Mesenchymal stem cell (in vitro differentiated cells and primary cell): ENCODE data around the gene USP5.
A peak's percentile ranks its signal among the peaks of the same experiment; 100 is the strongest.
"Not testable (repeated sequence)": the region's sequence is repeated elsewhere in the genome, so short reads cannot be mapped to it uniquely, and the experiment has no call there.

Experiments used
- DNase-seq: peaks from one replicate; pipeline ENCODE4 v3.0.0-alpha.2; 2013
- H2AFZ ChIP-seq: one replicate; pipeline ENCODE4 v1.6.1; 2013; ENCODE audit warnings: low read depth, mild to moderate bottlenecking, control low read depth, inconsistent platforms, low read length, moderate library complexity
- H2AK5ac ChIP-seq: 2 replicates; pipeline ENCODE4 v1.6.1; 2013; ENCODE audit warnings: low read length, moderate library complexity, mild to moderate bottlenecking, inconsistent platforms; ENCODE audit not compliant: severe bottlenecking
- H2BK120ac ChIP-seq: one replicate; pipeline ENCODE4 v1.6.1; 2013; ENCODE audit warnings: low read depth, mild to moderate bottlenecking, inconsistent platforms, low read length, moderate library complexity
- H2BK12ac ChIP-seq, 2 experiments: one replicate each; pipeline ENCODE4 v1.6.1; 2013; ENCODE audit warnings: inconsistent platforms in 2 of 2, low read length in 2 of 2, mild to moderate bottlenecking in 2 of 2, moderate library complexity in 2 of 2, control low read depth in 1 of 2
- H2BK15ac ChIP-seq: one replicate; pipeline ENCODE4 v1.6.1; 2013; ENCODE audit warnings: mild to moderate bottlenecking, low read depth, inconsistent platforms; ENCODE audit not compliant: poor library complexity, severe bottlenecking
- H2BK5ac ChIP-seq: 2 replicates; pipeline ENCODE4 v1.6.1; 2013; ENCODE audit warnings: low read depth, mild to moderate bottlenecking, low read length, control low read depth, inconsistent platforms; ENCODE audit not compliant: poor library complexity, severe bottlenecking
- H3K14ac ChIP-seq, 2 experiments: one replicate each; pipeline ENCODE4 v1.6.1; 2013; ENCODE audit warnings: inconsistent platforms in 2 of 2, low read length in 2 of 2, control low read depth in 1 of 2, mild to moderate bottlenecking in 1 of 2, moderate library complexity in 1 of 2
- H3K18ac ChIP-seq, 2 experiments: one replicate each; pipeline ENCODE4 v1.6.1; 2013; ENCODE audit warnings: inconsistent platforms in 2 of 2, low read length in 2 of 2, control low read depth in 1 of 2, low read depth in 1 of 2, mild to moderate bottlenecking in 1 of 2
- H3K23ac ChIP-seq, 2 experiments: one replicate each; pipeline ENCODE4 v1.6.1; 2013; ENCODE audit warnings: inconsistent platforms in 2 of 2, low read length in 2 of 2, mild to moderate bottlenecking in 2 of 2, moderate library complexity in 2 of 2, control low read depth in 1 of 2
- H3K27ac ChIP-seq: 2 replicates; pipeline ENCODE4 v1.5.1; 2013; ENCODE audit warnings: mild to moderate bottlenecking, moderate library complexity, low read length, control low read depth, inconsistent platforms; ENCODE audit not compliant: poor library complexity, severe bottlenecking
- H3K27me3 ChIP-seq, 2 experiments: 2 replicates each; pipeline versions ENCODE4 v1.6.1 to v1.7.0; 2013; ENCODE audit warnings: low read length in 2 of 2, mild to moderate bottlenecking in 2 of 2, moderate library complexity in 2 of 2, control low read depth in 1 of 2, inconsistent platforms in 1 of 2; ENCODE audit not compliant: control insufficient read depth in 1 of 2, insufficient read depth in 1 of 2
- H3K36me3 ChIP-seq, 2 experiments: 2 replicates each; pipeline versions ENCODE4 v1.6.1 to v1.7.0; 2013; ENCODE audit warnings: low read length in 2 of 2, control low read depth in 1 of 2, inconsistent platforms in 1 of 2, low read depth in 1 of 2, mild to moderate bottlenecking in 1 of 2; ENCODE audit not compliant: insufficient read depth in 2 of 2, control insufficient read depth in 1 of 2
- H3K4ac ChIP-seq, 2 experiments: one replicate each; pipeline ENCODE4 v1.6.1; 2013; ENCODE audit warnings: inconsistent platforms in 2 of 2, low read length in 2 of 2, mild to moderate bottlenecking in 2 of 2, moderate library complexity in 2 of 2, control low read depth in 1 of 2, low read depth in 1 of 2
- H3K4me1 ChIP-seq: 2 replicates; pipeline ENCODE4 v1.6.1; 2013; ENCODE audit warnings: low read depth, low read length, control low read depth; ENCODE audit not compliant: control insufficient read depth, insufficient read depth
- H3K4me2 ChIP-seq: 2 replicates; pipeline ENCODE4 v1.6.1; 2013; ENCODE audit warnings: low read length, mild to moderate bottlenecking, inconsistent platforms; ENCODE audit not compliant: poor library complexity, severe bottlenecking
- H3K4me3 ChIP-seq, 2 experiments: 2 replicates each; pipeline versions ENCODE4 v1.5.1 to v1.7.0; 2013; ENCODE audit warnings: low read length in 2 of 2, mild to moderate bottlenecking in 2 of 2, control low read depth in 1 of 2, low read depth in 1 of 2; ENCODE audit not compliant: insufficient read depth in 1 of 2
- H3K79me1 ChIP-seq: replicated peaks from 2 replicates; pipeline ENCODE4 v1.6.1; 2013; ENCODE audit warnings: mild to moderate bottlenecking, control low read depth, low read length, inconsistent platforms; ENCODE audit not compliant: poor library complexity, severe bottlenecking
- H3K9ac ChIP-seq: 2 replicates; pipeline ENCODE4 v1.7.0; 2013; ENCODE audit warnings: mild to moderate bottlenecking, low read length, moderate library complexity
- H3K9me3 ChIP-seq: 2 replicates; pipeline ENCODE4 v1.7.0; 2013; ENCODE audit warnings: mild to moderate bottlenecking, low read length; ENCODE audit not compliant: control insufficient read depth
- H4K8ac ChIP-seq: one replicate; pipeline ENCODE4 v1.6.1; 2013; ENCODE audit warnings: inconsistent platforms, mild to moderate bottlenecking, low read length, moderate library complexity
- H4K91ac ChIP-seq: one replicate; pipeline ENCODE4 v1.6.1; 2013; ENCODE audit warnings: mild to moderate bottlenecking, low read length, inconsistent platforms
- WGBS: methylation state at CpG from one replicate; pipeline ENCODE4 v1.1.7; 2013; ENCODE audit warnings: mixed read lengths; 5-methylcytosine and 5-hydroxymethylcytosine counted together

The USP5 gene

DNA sequence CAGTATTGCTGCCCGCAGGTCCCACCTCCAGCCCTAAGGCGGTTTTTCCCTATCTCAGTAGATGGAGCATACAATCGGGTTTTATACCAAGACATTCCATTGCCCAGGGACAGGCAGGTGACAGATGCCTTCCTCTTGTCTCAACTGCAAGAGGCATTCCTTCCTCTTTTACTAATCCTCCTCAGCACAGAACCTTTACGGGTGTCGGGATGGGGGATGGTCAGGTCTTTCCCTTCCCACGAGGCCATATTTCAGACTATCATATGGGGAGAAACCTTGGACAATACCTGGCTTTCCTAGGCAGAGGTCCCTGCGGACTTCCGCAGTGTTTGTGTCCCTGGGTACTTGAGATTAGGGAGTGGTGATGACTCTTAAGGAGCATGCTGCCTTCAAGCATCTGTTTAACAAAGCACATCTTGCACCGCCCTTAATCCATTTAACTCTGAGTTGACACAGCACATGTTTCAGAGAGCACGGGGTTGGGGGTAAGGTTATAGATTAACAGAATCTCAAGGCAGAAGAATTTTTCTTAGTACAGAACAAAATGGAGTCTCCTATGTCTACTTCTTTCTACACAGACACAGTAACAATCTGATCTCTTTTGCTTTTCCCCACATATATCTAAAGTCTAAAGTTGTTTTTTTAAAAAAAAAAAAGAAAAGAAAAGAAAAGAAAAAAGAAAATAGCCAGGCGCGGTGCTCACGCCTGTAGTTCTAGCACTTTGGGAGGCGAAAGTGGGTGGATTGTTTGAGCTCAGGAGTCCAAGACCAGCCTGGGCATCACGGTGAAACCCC lies 34.5 kb downstream of the USP5 start:
- H3K4ac ChIP-seq, H3K9me3 ChIP-seq, H3K27me3 ChIP-seq, H3K23ac ChIP-seq, H2BK120ac ChIP-seq, H2AFZ ChIP-seq, H3K4me3 ChIP-seq, H3K4me2 ChIP-seq, DNase-seq, H4K91ac ChIP-seq, H3K79me1 ChIP-seq, H3K18ac ChIP-seq, H2BK15ac ChIP-seq, H4K8ac ChIP-seq, H3K9ac ChIP-seq, H2BK12ac ChIP-seq, H3K14ac ChIP-seq: not testable (repeated sequence)
- H3K36me3 ChIP-seq, result peaks cover 15 to 25% of the 10 kb centered on the region in 2 experiments
- H2AK5ac ChIP-seq, result peak overlapping the region; percentile 82
- peaks cover 11% of the 10 kb centered on the region for H3K4me1 ChIP-seq
- peak overlapping the region; percentile 90 for H2BK5ac ChIP-seq
- peak overlapping the region; percentile 79 for H3K27ac ChIP-seq
- WGBS, result 64% methylated on average over 4 of the region's 15 CpGs

DNA sequence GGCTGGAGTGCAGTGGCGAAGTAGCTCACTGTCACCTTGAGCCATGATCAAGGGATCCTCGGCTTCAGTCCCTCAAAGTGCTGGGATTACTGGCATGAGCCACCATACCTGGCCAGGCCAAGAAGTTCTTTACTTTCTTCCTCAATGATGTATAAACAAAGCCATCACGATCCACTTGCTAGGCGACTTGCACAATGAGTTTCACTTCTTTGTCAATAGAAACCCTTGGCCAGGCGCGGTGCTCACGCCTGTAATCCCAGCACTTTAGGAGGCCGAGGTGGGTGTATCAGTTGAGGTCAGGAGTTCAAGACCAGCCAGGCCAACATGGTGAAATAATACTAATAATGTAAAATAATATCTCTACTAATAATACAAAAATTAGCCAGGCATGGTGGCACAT lies 35.5 kb downstream of the USP5 start:
- Histone ChIP-seq H3K9me3 (no peaks in the 10 kb centered on the region), H3K18ac (no peak overlapping the region), H4K8ac (no peak overlapping the region), H3K4ac (no peak overlapping the region), H3K23ac (no peak overlapping the region), H2BK120ac (no peak overlapping the region), H3K36me3 (peaks cover 15 to 25% of the 10 kb centered on the region in 2 experiments), H4K91ac (no peak overlapping the region), H2AFZ (no peak overlapping the region), H2AK5ac (peak overlapping the region; percentile 63), H3K14ac (no peak overlapping the region), H3K9ac (no peak overlapping the region), H2BK15ac (no peak overlapping the region), H3K4me1 (peaks cover 12% of the 10 kb centered on the region), H3K4me3 (no peak overlapping the region), H2BK5ac (no peak overlapping the region), H3K79me1 (peaks cover 6% of the 10 kb centered on the region), H3K27me3 (no peaks in the 10 kb centered on the region), H3K27ac (peak overlapping the region; percentile 21), H2BK12ac (no peak overlapping the region), H3K4me2 (no peak overlapping the region)
- no peak for DNase-seq
- 98% methylated on average over 7 of the region's 8 CpGs for WGBS

DNA sequence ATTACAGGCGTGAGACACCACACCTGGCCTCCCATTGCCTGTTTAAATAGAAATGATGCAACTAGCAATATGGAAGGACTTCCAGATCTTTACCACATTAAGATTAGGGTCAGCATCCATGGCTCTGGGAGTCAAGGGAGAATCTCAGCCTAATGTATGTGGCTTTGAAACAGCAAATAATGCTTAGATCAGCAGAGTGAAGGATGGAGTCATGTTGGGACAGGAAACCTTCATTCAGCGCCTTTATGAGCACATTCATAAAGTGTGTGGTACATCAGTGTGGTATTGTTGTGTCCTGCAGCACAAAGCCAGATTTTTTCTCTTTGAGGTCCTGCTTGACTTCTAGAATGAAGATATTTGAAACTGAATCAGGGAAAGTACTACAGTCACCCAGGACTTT lies 36.4 kb downstream of the USP5 start:
- Histone ChIP-seq H3K9ac (no peak overlapping the region), H2AK5ac (no peak overlapping the region), H2BK12ac (no peak overlapping the region), H2BK15ac (no peak overlapping the region), H3K4me3 (no peak overlapping the region), H3K27me3 (no peaks in the 10 kb centered on the region), H3K4me2 (no peak overlapping the region), H2BK5ac (no peak overlapping the region), H3K79me1 (peaks cover 6% of the 10 kb centered on the region), H2AFZ (no peak overlapping the region), H3K23ac (no peak overlapping the region), H3K9me3 (no peaks in the 10 kb centered on the region), H4K8ac (no peak overlapping the region), H3K4me1 (peaks cover 12% of the 10 kb centered on the region), H3K4ac (no peak overlapping the region), H3K14ac (no peak overlapping the region), H2BK120ac (no peak overlapping the region), H3K36me3 (peaks cover 15 to 24% of the 10 kb centered on the region in 2 experiments), H4K91ac (no peak overlapping the region), H3K27ac (no peak overlapping the region), H3K18ac (no peak overlapping the region)
- WGBS, result 91% methylated on average over 2 of the region's 2 CpGs
- DNase-seq, result no peak

DNA sequence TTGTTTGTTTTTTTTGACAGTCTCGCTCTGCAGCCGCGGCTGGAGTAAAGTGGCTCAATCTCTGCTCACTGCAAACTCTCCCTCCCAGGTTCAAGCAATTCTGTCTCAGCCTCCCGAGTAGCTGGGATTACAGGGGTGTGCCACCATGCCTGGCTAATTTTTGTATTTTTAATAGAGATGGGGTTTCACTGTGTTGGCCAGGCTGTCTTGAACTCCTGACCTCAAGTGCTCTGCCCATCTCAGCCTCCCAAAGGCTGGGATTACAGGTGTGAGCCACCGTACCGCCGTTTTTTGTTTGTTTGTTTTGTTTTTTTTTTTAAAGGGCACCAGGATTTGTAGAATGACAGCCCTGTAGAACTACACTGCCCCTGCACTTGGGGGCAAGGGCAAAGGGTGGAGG lies 36.8 kb downstream of the USP5 start:
- not testable (repeated sequence) for H3K18ac ChIP-seq, H4K91ac ChIP-seq, H3K4me3 ChIP-seq, H2BK15ac ChIP-seq, H3K14ac ChIP-seq, H4K8ac ChIP-seq, H3K27ac ChIP-seq, H2BK120ac ChIP-seq, DNase-seq, H3K79me1 ChIP-seq, H2BK5ac ChIP-seq, H3K9ac ChIP-seq, H2BK12ac ChIP-seq, H3K4me2 ChIP-seq, H3K4ac ChIP-seq, H3K9me3 ChIP-seq, H3K23ac ChIP-seq, H2AFZ ChIP-seq, H2AK5ac ChIP-seq, H3K27me3 ChIP-seq
- 92% methylated on average over 5 of the region's 7 CpGs for whole genome bisulfite sequencing
- peaks cover 11% of the 10 kb centered on the region for H3K4me1 ChIP-seq
- H3K36me3 ChIP-seq, result peaks cover 12 to 20% of the 10 kb centered on the region in 2 experiments
